Fibroblast of skin of left biceps (primary cell): Measurements from ENCODE around the gene PLSCR1.

Experiments used
- DNase-seq, 2 experiments: peaks; one replicate each; pipeline ENCODE4 v3.0.0-alpha.2; 2013; ENCODE audit warnings: low read depth in 2 of 2

PLSCR1 gene

DNA sequence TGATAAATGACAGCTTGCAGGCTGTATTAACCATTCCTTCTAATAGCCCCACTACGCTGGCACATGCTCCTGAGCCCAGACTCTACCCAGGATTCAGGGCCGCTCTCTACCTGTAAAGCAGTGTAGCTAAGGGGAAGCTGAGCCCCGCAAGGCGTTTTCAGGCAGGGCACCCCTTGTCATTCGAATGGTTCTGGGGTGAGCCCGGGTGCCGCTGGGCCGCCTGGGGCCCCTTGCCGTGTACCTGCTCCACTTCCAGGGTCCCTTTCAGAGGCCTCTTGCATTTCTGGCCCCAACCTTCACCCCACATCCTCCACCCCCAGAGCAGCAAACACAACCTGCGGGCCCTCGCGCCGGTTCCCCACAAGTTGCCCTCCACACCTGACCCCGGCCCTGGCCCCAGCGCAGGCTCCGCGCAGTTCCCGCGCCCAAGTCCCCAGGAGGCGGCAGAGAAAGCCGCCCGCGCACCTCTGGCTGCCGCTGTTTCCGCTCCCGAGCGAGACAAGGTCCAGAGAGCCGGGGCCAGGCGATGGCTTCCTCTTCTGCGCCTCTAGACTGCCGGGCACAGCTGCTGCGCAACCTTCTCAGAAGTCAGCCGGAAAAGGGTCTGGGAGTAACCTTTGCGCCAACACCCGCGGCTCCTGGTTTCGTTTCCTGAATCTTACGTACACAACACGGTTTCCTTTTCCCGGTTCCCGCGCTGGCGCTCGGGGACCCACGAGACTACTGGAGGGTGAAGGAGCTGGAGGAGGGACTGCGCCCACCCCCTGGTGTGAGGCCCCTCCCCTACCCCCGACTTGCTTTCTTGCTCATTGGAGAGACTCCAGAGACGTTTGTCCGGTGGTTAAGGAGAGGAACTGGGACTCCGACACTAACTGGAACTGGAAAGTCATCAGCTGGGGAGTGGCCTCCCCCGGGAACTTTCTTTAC is at the start of gene PLSCR1:
PLSCR1 (minus strand) TSS at position 606 of the 927 bp plus-strand sequence. CDS start 8,055 bp downstream, outside the sequence.
- peak; percentile 77 to 78 for DNase-seq

DNA sequence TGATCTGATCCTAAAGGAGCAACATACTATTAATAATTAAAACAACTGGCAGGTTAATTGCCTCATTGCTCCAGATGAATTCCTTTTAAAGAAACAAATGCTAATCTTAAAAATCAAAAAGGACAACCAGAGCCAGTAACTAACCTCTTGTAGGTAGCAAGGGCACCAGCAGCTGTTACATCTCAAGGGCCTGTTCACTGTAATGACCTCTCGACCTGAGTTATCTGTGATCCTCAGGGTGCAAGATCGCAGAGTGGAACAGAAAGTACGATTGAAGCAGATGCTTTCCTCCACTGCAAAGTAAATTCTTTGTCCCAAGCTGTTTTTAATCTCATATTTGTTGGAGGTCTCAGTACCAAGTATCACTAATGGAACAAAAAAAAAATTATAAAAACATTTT is 49.4 kb upstream of the PLSCR1 start:
- DNase-seq: no peak

GRCh38 chr3:146590521-146590920 is 46.1 kb upstream of the PLSCR1 start:
- peak; percentile 35 to 36 for DNase-seq

- peak in 1 of 2 experiments; percentile 11 for DNase-seq
Measured at GRCh38 chr3:146589899-146590508, 45.6 kb upstream of the PLSCR1 start.

GRCh38 chr3:146585156-146585555 is 40.7 kb upstream of the PLSCR1 start:
- DNase-seq: no peak

DNA sequence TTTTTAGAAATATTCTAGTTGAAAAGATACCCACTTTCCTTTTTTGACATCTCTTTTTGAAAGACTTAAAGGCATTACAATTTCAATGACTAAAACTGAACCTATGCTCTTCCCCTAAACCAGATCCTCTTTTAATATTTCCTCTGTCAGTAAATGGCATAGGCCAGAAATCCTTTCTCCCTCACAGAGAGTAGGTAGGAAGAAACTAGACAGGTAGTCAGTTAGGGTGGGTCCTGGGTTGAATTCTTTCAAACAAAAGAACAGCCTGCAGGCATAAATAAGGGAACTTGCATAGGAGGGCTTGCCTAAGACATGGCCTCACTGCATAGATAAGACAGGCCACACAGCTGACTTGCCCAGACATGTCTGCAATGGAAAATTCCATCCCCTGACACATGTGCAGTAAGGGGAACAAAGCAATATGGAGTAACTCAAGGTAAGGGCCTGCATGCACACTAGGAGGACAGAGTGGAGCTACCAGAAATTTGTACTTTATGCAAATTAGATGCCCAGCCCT is 37.6 kb upstream of the PLSCR1 start:
- no peak for DNase-seq

GRCh38 chr3:146581080-146581601 is 36.7 kb upstream of the PLSCR1 start:
- DNase-seq: no peak

GRCh38 chr3:146577662-146578061 is 33.3 kb upstream of the PLSCR1 start:
- peak; percentile 13 to 23 for DNase-seq

- no peak for DNase-seq
Measured at GRCh38 chr3:146575636-146576035, 31.2 kb upstream of the PLSCR1 start.

DNA sequence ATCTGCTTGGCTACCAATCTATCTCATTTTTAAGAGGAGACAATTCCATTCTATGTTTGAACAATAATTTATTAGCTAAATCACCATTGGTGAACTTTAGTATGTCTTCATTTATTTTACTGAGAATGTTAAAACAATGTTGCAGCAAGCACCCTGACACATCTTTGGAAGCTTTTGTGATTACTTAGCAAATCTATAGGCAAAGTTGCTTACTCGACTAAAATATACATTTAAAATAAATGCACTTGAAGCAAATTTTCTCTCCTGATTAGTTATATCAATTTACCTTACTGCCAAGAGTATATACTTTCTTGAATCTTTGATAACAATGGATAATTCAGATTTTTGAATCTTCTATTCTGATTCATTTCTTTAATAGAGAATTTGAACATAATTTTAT is 29.8 kb upstream of the PLSCR1 start:
- no peak for DNase-seq

DNA sequence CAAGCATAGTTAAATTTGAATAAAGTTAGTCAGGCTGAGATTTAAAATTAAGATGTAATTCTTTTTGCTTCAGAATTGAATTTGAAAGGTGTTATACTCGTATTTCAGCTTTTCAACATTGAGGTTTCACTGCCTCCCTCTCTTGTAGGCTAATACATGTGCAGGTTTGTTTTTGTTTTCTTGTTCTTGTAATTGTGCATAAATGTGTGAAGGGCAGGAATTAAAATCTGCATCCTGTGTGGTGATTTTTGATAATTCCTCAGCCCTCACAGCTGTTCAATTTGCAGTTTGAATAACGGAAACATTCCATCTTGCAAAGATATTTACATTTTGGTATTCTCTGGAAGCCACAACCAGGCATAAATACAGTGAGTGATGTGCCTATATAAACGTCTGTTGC is 24.9 kb upstream of the PLSCR1 start:
- no peak for DNase-seq

DNA sequence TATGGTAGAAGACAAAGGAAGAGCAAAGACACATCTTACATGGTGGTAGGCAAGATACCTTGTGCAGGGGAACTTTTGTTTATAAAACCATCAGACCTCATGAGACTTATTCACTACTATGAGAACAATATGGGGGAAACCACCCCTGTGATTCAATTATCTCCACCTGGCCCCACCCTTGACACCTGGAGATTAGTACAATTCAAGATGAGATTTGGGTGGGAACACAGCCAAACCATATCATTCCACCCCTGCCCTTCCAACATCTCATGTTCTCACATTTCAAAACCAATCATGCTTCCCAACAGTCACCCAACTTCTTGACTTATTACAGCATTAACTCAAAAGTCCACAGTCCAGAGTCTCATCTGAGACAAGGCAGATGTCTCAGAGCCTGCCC is 21.7 kb upstream of the PLSCR1 start:
- no peak for DNase-seq

GRCh38 chr3:146561879-146562278 is 17.5 kb upstream of the PLSCR1 start:
- DNase-seq: no peak

DNA sequence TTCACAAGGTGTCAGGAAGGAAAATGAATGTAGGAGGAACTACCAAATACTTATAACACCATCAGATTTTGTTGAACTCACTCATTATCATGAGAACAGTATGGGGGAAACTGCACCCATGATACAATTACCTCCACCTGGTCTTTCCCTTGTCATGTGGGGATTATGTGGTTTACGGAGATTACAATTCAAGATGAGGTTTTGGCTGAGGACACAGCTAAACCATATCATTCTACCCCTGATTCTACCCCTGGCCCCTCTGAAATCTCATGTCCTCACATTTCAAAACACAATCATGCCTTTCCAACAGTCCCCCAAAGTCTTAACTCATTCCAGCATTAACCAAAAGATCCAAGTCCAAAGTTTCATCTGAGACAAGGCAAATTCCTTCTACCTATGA is 17.1 kb upstream of the PLSCR1 start:
- DNase-seq: no peak

DNA sequence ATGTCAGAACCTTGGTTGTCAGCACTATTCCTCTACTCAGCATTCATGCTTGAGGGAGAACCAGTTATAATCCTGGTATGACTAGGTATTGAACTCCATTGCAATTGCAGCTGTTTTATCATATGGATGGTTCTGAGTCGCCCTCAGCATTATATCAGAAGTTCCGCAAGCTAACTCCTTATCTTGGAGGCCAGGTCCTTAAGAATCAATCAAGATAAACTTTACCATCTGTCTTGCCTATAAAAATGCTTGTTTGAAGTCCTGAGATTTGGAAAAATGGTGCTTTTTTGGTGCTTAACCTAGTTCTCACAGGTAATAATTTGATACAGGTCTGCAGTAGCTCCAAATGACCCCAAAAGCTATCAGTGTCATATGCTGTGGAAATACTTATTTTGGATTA is 16.3 kb upstream of the PLSCR1 start:
- no peak for DNase-seq

DNA sequence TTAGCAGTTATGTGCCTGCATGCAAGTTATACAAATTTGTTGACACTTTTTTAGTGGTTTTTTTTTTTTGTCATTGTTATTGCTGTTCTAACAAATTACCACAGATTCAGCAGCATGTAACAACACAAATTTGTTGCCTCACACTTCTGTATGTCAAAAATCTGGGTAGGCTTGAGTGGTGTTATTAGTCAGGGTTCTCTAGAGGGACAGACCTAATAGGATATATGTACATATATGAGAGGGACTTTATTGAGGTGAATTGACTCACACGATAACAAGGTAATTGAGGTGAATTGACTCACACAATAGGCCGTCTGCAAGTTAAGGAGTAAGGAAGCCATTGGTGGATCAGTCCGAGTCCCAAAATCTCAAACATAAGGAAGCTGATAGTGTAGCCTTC is 15.0 kb upstream of the PLSCR1 start:
- no peak for DNase-seq

DNA sequence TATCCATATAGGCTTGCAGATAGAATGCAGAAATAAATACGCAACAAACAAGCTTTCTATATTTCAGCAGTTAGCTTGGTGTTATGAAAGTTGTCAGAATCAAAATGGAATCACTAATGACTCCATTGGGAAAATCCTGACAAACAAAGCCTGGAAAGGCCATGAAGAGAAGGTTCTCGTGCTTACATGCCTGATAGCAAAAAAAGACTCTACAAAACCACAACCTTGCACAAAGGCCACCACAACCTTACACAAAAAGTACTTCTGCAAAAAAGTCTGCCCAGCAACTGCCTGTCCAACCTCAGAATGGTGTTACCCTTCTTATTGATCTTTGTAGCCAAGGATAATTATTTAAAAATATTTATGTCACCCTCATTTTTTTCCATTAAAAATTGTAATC is 14.4 kb upstream of the PLSCR1 start:
- DNase-seq: no peak

DNA sequence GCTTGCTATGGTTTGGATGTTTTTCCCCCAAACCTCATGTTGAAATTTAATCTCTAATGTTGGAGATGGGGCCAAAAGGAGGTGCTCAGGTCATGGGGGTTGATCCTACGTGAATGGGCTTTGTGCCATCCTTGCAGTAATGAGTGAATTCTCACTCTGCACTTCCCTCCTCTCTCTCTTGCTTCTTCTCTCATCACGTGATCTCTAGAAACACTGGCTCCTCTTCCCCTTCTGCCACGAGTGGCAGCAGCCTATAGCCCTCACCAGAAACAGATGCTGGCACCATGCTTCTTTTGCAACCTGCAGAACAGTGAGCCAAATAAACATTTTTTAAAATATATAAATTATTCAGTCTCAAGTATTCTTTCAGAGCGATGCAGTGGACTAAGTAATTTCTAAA is 13.3 kb upstream of the PLSCR1 start:
- no peak for DNase-seq

GRCh38 chr3:146555311-146555710 is 10.9 kb upstream of the PLSCR1 start:
- DNase-seq: no peak

GRCh38 chr3:146554151-146554760 is 9.8 kb upstream of the PLSCR1 start:
- no peak for DNase-seq

- peak; percentile 67 for DNase-seq
Measured at GRCh38 chr3:146550743-146551510, 6.5 kb upstream of the PLSCR1 start.
